Right lobe of liver (tissue), 4 donors: ENCODE measurements around the gene MRPL40.

ENCODE experiments used
- CTCF ChIP-seq, 4 donors: fragments of 200-600 bp in 3 of 4; fragments of 450-650 bp in 1 of 4; IDR thresholded peaks; one replicate each; pipeline versions ENCODE4 v1.5.1 to v1.8.0; 2016 to 2022; ENCODE audit warnings: antibody characterized with exemption in 4 of 4, mild to moderate bottlenecking in 2 of 4
- POLR2A ChIP-seq: fragments of 450-650 bp; IDR thresholded peaks from one replicate; pipeline ENCODE4 v1.6.1; 2017; ENCODE audit warnings: antibody characterized with exemption, mild to moderate bottlenecking
- donor health status: DM: no; HTN: no; CAD: no.
- donor health status: DM: no; HTN: no; CAD: no.
- donor health status: DM: no; HTN: yes; CAD: no.

DNA sequence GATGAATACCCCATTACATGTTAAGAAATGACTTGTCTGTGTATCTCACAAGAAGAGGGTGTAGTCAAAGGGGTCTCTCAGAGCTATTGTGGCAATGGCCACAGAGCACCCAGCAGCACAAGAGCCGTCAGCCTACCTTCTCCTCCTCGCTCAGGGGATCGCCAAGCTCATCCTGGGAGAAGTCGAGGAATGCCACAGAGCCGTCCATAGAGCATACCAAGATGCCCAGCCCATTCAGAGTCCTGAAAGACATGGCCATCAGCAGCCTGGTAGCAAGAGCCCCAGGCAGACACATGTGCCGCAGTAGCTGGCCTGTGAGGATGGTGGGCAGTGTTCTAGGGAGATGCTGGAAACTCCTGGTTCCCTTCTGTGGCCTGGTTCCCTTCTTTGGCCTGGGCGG lies 44.8 kb upstream of the MRPL40 start:
- TF ChIP-seq POLR2A, result no peak
- no peak for TF ChIP-seq CTCF (IDR thresholded peaks at IDR 0.05)
